ENCODE measurements around the gene FLII. TPM values are rescaled to one million over a fixed set of nuclear protein-coding genes. Genes with fewer than 3 reads are reported as not detected.

The FLII gene
- total and polyA plus RNA-seq, 2 donors (not counting 3 experiments of a cell fraction or from before 2014, with no cell fraction given) = 397 to 582 TPM

- Histone ChIP-seq H3K4me2 (ENCODE audit: insufficient read depth, low read length) (no peak overlapping the region), H3K27me3 (ENCODE audit: control insufficient read depth in 2 of 2, insufficient read depth in 2 of 2, low read length in 2 of 2) (no peaks in the 10 kb centered on the region), H3K4me1 (ENCODE audit: control insufficient read depth, extremely low read depth, insufficient read depth, low read length) (peaks cover 13% of the 10 kb centered on the region), H3K79me2 (ENCODE audit: control insufficient read depth, insufficient read depth, low read length) (no peaks in the 10 kb centered on the region), H3K9me1 (replicated peaks; ENCODE audit: control insufficient read depth, extremely low read depth, insufficient read depth, low read length) (no peaks in the 10 kb centered on the region), H4K20me1 (replicated peaks; ENCODE audit: control insufficient read depth, extremely low read depth, insufficient read depth, low read length) (no peaks in the 10 kb centered on the region), H3K4me3 (replicated peaks in 1 of 3; ENCODE audit: insufficient read depth in 1 of 3, low read depth in 1 of 3, low read length in 3 of 3) (no peak overlapping the region), H3K27ac (ENCODE audit: insufficient read depth, low read depth, low read length) (no peak overlapping the region), H3K9me3 (replicated peaks; ENCODE audit: control insufficient read depth, insufficient read depth, low read length) (no peaks in the 10 kb centered on the region), H2AFZ (ENCODE audit: low read depth, low read length) (no peak overlapping the region), H3K36me3 (ENCODE audit: control insufficient read depth in 2 of 2, extremely low read depth in 1 of 2, insufficient read depth in 2 of 2, low read length in 2 of 2) (peaks cover 8 to 57% of the 10 kb centered on the region in 2 experiments), H3K9ac (replicated peaks; ENCODE audit: extremely low read depth, insufficient read depth, low read length) (no peak overlapping the region)
- intact Hi-C loops (cut with micrococcal nuclease) (no loop called here), dilution Hi-C loops (cut with MboI; ENCODE audit: extremely low pct_ligation_motif_present, low sequenced_read_pairs) (no loop called here)
- TF ChIP-seq MAX (IDR thresholded peaks at IDR 0.05; ENCODE audit: insufficient read depth, insufficient read length) = no peak
- no peak for TF ChIP-seq MYC (IDR thresholded peaks at IDR 0.05; ENCODE audit: low read depth, low read length)
- no peak for TF ChIP-seq CTCF (IDR thresholded peaks at IDR 0.05; ENCODE audit: extremely low read depth in 1 of 2, insufficient read depth in 1 of 2, low read depth in 1 of 2, low read length in 2 of 2)
- no peak for TF ChIP-seq POLR2A (IDR thresholded peaks at IDR 0.05; ENCODE audit: low read depth, low read length)
- no peak for TF ChIP-seq FOS (IDR thresholded peaks at IDR 0.05; ENCODE audit: borderline replicate concordance, insufficient read depth, low read length)
- TF ChIP-seq POLR2AphosphoS5 (IDR thresholded peaks at IDR 0.05; ENCODE audit: insufficient read depth, low read depth, low read length) = no peak
- no peak for TF ChIP-seq JUN (IDR thresholded peaks at IDR 0.05; ENCODE audit: borderline replicate concordance, insufficient read depth, insufficient read length, low read depth)
- TF ChIP-seq EZH2 (IDR thresholded peaks at IDR 0.05; ENCODE audit: borderline replicate concordance, low read depth, low read length, severe bottlenecking) = no peak
- no peak for TF ChIP-seq GATA2 (IDR thresholded peaks at IDR 0.05; ENCODE audit: insufficient read depth, insufficient read length, low read depth, low read length)
- BruUV-seq (replicated peaks) = no TSS peak
- no peak for DNase-seq (ENCODE audit: low read depth, low spot score)
- POLR2A ChIA-PET = no interaction called here
- CTCF ChIA-PET = interaction anchor here (0.7 to 1.1 kb wide), 2 partner anchors 9 to 10 kb away, joined by 3 read pairs; no protein-coding TSS in a partner anchor
- FAIRE-seq = no peak
These were observed 20.2 kb downstream of the FLII start for GRCh38 chr17:18238299-18238698.

Measured in endothelial cell of umbilical vein (primary cell).